T-helper 2 cell (primary cell): ENCODE measurements around the gene MT4.

ENCODE experiments used
- DNase-seq, 5 experiments: peaks; one replicate each; pipeline versions ENCODE4 v3.0.0 to v3.0.0-alpha.2; 2012 to 2022
- total RNA-seq, 2 donors: gene quantifications; one replicate each; lab custom pipeline; 2026; lab: John Stamatoyannopoulos, UW

Gene MT4
- 0 reads per million in 2 donors for total RNA-seq

DNA sequence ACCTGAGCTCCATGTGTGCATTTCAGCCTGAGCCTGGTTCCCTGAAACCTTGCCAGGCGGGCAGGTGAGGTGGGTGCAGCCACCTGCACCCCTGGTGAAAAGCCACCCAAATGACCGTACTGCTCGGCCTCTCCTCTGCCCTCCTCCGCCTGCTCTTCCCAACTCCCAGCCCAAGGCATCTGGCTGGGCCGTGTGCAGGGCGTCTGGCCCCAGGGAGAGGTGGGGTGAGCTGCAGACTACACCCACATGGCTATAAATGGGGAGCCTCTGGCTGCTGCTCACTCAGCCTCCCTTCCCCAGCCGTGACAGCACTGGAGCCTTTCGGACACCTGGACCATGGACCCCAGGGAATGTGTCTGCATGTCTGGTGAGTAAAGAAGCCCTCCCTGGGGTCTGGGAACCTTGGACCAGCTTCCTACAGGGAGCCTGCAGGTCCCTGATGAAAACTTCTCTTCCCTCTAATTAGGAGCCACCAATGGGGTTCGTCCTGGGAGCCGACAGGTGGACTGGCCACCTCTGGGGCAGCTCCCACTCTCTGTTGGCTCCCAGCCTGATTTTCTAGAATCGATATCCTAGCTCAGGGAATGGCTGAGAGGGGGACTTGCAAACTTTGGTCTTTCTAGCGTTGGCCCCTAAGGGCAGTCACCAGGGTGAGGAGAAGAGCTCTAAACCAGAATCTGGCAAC, at the start of gene MT4:
MT4 (plus strand) TSS at position 281 of the 685 bp plus-strand sequence; CDS start at position 337, 56 bp downstream.
- no peak for DNase-seq

DNA sequence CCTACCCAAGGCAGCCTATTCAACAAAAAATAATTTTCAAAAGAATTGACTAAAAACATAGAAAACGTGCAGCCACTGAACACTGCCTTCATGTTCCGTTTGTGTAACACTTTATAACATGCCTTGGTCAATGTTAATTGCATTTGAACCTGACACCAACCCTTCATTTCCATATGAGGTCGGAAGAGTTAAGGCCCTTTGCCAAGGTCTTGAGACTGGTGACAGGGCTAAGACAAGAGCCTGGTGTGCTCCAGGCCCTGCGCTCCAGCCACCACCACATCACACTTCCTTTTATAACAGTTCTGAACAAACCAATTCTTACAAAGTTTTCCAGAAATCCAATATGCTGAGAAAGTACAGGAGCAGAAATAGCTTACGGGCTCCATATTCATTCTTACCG, 49.2 kb upstream of the MT4 start:
- no peak for DNase-seq

DNA sequence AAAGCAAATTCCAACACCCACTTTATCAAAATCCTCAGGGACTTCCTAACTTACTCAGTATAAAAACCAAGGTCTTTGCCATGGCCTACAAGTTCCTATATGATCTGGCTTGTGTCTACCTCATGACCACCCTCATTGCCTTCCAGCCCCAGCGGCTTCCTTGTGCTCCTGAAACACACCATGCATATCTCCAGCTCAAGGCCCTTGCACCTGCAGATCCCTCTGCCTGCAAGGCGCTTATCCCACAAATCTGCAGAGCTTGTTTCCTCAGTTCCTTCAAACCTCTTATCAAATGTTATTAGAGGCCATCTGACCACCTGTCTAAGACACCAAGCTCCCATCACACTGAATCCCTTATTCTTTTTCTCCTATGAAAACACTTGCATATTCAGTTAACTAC, 47.7 kb upstream of the MT4 start:
- DNase-seq = no peak

DNA sequence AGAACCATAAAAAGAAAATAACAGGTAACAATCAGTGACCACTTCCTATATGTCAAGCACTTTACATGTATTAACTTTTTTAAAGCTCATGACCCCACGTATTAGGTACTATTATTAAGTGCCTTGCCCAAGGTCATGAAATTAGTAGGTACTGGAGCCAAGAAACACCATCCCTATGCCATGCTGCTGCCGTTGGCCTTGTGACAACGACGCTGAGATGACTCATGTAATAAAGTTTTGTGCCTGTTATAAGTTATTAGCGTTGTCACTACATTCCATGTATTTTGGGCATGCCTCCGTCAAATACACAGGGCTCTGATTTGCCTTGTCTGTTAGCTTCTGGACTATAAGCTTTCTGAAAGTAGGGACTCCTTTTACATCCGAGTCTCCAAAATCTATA, 46.4 kb upstream of the MT4 start:
- no peak for DNase-seq

DNA sequence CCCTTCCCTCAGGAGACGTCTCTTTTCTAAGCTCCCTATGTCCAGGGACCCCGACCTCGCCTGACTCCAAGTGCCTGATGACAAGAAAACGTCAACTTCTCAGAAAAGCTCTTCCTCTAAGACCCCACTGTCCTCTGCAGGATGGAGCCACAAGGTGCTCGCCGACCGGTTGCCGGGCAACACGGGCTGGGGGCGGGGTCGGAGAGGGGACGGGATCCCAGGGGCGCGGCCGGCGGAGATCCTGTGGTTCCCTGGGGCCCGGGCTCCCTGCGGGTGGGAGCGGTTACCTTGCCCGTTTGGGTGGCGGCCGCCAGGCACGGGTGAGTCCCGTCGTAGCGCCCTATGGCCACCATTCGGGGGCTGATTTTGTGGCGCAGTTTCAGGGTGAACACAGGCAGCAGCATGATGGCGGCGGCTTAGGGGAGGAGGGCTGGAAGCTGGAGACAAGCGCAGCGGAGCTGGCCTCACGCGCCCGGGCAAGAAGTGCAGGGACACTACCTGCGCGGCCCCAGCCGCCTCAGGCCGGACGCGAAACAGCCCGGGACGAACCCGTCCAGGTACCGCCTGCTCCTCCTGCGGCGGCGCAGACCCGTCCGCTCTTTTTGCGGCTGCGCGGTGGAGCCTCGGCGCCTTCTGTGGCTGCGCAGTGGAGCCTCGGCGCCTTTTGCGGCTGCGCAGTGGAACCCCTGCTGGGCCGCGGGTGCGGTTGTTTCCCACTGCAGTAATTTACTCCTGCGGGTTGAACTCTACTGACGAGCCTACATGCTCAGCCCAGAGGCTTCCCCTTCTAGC, 45.2 kb upstream of the MT4 start, which contains the start of gene BBS2:
BBS2 (minus strand) TSS at position 566 of the 792 bp plus-strand sequence; CDS start at position 404, 162 bp downstream.
- peak; percentile 85 to 93 (median 87) for DNase-seq

DNA sequence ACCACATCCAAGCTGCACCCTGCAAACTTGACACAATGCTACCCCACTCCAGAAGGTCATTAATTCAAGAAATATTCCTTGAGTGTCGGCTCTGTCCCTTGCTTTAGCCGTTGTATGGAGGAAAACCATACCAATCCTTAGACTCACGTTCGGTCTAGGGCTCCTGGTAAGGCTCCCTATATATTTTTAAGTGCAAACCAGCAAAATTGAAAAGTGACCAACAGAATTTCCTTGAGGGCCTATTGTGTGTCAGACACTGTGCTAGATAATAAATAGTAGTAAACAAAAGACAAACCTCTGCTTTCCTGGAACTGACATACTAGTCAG, 44.7 kb upstream of the MT4 start:
- no peak for DNase-seq

DNA sequence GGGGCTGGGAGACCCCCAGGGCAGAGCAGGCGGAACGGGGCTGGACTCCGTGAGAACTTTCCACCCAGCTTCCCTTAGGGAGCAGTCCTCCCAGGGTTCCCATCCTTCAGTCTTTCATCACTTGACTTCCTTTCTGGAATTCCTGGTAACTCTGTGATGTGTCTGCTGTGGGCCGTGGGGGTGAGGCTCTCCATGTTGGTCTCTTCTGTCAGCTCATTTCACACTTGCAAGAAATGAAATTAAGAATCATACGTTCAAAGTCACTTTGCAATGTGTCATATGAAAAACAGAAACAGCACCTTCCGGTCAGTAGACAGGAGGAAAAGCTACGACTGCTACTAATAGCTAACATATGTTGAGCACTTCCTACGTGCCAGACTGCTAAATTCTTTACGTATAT, 39.6 kb upstream of the MT4 start:
- DNase-seq = no peak

DNA sequence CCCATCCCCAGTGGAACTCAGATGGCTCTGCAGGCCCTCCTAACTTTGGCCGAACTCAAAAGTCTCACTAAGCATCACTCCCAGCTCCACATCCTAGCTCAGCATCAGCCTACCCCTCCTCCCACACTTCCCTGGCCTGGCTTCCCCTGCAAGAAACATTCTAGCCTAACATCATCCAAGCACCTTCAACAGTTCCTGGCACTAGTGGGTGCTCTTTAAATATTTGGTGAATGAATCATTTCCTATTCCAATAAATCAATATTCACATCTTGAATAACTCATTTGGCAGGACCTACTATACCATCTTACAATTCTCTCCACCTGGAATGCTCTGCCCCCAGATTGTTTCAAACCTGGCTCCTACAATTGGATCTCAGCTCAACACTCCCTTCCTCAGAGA, 34.0 kb upstream of the MT4 start:
- no peak for DNase-seq

DNA sequence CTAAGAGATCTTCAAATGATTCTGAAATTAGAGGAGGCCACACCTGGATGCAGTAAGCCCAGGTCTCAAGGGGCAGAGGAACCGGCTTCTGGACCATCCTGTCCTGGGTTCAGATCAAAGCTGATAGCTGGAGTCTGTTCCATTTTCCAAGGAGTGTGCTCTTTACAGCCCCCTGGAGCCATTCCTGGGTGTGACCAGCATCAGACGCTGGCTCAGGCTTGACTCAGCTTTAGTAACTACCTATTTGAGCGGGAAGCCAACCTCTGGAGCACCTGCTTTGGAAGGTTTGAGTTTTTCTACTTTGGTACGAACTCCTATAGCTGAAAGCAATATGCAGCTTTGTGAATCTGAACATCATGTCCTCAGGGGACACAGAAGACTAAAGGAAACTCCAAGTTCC, 32.2 kb upstream of the MT4 start:
- DNase-seq = no peak

DNA sequence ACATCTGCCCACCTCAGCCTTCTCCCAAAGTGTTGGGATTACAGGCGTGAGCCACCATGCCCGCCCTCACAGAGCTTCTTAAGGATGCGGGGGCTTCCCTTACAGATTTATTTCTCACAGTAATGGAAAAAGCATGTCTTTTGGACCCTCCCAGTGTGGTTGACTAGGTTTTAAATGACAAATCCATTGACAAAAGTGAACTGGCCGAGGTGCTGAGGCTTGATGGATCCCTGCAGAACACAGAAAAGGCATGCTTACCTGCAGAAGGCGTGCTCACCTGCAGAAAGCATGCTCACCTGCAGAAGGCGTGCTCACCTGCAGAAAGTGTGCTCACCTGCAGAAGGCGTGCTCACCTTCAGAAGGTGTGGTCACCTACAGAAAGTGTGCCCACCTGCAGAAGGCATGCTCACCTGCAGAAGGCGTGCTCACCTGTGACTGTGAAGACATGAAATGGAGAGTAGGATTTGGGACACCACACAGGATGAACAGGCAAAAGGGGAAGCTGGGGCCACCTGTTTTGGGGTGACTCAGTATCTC, 30.0 kb upstream of the MT4 start:
- no peak for DNase-seq

DNA sequence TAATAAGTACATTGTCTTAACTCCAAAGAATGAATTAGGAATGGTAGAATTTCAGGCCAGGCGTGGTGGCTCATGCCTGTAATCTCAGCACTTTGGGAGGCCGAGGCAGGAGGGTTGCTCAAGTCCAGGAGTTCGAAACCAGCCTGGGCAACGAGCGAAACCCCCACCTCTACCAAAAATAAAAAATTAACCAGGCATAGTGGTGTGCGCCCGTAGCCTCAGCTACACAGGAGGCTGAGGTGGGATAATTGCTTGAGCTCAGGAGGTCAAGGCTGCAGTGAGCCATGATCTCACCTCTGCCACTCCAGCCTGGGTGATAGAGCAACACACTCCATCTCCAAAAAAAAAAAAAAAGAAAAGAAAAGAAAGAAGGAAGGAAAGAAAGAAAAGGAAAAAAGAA, 26.5 kb upstream of the MT4 start:
- no peak for DNase-seq

DNA sequence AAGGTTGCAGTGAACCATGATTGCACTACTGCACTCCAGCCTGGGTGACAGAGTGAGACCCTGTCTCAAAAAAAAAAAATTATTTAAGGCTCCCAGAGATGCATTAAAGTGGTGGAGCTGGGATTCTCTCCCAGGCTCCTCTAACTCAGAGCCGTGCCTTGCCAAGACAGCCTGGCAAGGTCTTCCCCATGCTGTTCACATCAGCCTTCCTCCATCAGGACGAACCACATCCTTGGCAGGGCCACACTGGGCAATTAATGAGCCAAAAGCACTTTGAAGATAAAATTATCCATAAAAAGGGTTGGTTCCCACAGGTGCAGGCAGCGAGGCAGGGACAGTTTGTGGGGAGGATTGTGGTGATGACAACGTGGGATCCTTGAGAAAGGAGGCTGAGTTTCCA, 25.2 kb upstream of the MT4 start:
- no peak for DNase-seq

DNA sequence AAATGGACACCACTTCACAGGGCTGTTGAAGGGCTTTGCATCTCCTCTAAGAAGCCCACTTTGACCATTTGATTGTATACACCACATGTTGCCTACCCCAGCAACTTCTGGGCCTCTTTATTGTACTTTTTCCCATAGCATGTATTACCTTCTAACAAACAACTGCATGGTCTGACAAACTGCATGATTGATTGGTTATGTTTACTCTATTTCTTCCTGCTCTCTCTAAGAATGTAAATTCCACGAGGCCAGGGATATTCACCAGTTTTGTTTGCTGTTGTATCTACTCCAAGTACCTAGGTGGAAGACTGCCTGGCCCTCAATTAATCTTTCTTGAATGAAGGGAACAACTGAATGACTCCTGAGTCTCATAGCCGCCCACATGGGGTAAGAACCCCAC, 22.8 kb upstream of the MT4 start:
- DNase-seq = no peak

DNA sequence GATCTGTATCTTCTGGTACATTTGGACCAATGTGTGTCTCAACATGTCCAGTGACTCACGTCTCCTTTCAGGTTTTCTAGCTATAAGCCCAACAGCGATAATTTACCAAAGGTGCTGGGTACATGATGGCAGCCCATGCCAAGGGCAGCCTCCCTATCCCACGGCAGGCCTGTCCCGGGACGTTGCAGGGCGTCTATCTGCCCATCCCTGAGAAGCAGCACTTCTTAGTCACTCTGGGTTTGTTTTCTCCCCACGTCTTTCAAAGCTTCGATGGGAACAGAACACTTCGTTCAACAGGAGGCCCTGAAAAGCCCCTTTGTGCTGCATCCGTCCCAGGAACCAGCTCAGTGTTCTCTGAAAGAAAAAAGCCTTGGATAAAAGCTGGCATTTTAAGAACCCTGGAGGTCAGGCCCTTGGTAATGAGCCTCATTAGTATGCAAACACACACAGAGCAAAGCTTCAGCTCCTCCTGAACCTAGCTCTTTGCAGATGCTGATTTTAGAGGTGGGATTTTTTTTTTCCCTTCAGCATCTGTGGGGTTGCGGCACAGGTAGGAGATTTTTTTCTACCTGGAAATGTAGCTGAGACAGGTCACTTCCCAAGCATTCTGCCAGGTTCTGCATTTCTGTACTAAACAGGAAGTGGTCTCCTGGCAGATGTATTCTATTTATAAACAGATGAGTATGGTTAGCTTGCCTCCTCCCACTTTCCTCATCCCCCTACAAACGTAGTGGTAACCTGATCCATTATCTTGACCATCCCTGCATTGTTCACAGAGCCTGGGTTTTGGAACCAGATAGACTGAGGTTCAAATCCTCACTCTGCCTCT, 17.5 kb upstream of the MT4 start:
- peak in 1 of 5 experiments; percentile 35 for DNase-seq

DNA sequence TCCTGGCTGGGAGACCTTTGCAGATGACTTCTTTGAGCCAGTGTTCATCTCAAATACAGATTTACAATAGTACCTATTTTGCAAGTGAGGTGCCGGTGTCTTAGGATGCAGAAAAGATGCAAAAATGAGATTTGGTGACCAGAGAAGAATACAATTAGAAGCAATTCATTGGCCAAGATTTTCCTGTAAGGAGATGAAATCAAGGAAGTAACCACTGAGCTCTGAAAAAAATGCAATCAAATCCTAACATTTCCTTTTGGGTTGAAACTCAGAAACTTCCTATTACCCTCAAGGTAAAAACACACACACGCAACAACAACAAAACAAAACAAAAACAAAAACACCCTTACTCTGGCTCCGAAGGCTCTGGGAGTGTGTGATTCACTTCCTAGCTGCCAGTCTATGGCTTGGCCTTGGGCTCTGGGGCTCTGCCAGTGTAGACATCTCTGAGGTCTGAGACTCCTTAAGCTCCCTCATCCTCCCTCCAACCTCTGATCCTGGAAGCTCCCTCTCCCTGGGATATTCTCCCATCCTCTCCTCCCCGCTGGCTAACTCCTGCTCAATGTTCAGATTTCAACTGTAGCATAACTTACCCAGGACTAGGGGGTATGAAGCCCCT, 16.8 kb upstream of the MT4 start:
- no peak for DNase-seq

DNA sequence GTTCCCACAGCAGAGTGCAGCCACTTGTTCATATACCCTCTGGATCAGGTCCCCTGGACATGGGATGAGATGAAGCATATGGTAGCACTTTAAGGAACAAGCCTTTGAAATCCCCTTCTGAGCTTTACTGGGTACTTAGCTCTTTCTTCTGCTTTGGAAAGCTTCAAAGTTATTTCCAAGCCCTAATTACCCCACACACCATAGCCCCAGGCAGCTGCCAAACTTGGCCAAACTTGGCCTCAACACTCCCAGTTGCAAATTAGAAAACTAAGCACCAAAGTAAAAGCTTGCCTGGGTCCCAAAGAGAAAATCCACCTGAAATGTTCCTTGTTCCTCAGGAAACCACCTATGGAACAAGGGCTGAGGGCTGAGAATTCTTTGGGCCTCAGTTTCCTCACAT, 15.7 kb upstream of the MT4 start:
- DNase-seq = no peak

DNA sequence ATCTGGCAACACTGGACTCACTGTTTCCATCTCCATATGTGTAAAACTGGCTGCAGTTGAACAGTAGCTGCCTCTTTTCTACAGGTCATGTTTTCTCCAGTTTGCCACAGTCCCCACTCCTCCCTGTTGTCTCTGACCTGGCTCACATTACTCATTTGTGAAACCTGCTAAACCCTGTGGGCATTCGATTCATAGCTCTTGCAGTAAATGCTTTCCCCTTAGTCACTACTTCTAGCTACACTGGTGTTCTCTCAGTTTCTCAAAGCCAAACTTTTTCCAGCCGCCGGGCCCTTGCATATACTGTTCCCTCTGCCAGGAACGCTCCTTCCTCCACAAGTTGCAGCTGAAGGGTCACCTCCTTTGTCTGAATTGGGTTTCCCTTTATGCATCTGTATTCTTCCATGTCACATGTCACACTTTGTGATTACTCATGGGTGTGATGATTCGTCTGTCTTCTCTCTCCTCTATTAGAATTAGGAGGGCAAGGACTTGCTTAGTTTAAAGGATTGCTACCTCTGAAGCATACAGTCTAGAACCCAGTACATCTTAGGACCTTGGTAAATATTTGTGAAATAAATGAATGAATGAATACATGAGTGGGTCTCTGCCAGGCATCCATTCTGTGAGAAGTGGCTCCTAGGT, 15.0 kb upstream of the MT4 start:
- DNase-seq = no peak

DNA sequence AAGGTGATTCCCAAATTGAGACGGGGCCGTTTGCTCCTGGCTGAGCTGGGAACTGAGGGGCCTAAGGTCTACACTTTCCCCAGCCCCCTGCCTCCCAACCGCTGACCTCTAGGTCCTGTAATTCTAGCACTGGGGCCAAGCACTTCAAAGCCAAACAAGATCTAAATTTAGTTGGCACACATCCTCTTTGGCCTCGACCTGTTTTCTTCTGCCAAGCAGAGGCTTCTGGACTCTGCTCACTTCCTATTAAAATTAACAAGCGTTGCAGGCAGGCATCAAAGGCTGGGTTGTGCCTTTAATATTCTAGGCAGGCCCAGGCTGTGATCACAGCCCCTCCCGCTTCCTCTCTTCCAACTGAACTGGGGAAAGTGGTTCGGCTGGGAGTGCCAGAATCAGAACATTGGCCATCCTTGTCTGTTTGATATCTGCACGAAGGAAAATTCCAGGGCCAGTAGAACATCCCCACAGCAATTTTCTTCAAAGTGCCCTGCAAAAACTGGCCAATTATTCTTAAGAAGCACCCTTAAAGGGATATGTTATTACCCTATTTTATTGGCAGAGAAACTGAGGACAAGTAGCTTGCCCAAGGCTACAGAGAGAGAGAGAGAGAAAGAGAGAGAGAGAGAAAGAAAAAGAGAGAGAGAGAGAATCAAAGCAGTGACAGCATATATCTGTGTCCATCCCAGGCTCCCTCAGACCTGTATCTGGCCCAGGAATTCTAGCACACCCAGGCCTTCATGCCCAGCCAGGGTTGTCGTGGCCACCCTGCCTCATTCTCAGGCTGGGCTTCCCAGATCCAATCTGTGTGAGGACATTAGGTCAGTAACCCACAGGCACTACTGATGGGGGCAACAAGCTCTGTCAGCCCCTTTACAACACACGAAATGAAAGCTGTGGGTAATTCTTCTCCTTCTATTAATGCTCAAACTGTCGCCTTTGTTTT, 12.8 kb upstream of the MT4 start:
- DNase-seq = no peak

DNA sequence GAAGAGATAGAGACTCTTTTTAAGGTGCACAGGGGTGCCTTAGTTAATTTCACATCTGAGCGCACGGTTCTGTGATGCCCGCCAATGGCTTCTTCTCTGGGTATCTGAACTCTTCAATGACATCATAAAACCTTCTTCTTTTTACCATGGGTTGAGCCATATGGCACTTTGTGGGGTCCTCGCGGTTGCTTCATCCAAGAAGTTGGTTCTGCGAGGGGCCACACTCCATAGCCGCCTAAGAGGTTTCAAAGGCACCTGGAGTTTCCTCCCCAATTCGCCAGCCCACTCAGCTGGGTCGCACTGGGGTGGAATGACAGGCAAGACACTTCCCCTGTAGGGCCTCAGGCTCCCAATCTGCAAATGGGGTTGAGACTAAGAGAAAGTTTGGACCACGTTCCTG, 10.4 kb upstream of the MT4 start:
- DNase-seq = no peak

DNA sequence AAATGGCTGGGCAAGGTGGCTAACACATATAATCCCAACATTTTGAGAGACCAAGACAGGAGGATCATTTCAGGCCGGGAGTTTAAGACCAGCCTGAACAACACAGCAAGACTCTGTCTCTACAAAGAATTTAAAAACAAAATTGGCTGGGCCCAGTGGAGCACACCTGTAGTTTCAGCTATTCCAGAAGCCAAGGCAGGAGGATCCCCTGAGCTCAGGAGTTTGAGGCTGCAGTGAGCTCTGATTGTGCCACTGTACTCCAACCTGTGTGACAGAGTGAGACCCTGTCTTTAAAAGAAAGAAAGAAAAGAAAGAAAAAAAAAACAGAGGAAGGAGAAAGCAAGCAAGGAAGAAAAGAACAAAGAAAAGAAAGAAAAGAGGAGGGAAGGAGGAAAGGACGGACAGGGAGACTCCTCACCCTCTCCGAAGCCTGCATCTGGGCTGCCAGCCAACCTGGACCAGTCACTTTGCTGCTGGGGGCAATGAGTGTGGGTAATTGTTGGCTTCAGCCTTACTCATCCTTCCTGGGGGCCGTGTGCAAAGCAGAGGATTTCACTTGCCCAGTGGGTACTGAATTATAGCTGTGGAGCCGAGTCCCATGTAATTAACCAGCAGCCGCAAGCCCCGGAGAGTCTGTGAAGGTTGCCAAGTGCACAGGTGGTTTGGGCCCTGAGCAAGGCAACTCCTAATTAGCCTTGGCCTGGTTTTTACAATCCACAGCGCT, 6.7 kb upstream of the MT4 start:
- no peak for DNase-seq
